Skin of body (tissue), 2 donors: ENCODE measurements around the gene NDUFS7. TPM values are rescaled to one million over a fixed set of nuclear protein-coding genes. Genes with fewer than 3 reads are reported as not detected.

ENCODE experiments used
- DNase-seq: peaks from one replicate; lab custom pipeline; 2025; lab: John Stamatoyannopoulos, UW
- total RNA-seq: library from RNA; depleted of rRNA; stranded (reverse); fragments of >200 nt; gene quantifications from one replicate; pipeline ENCODE4 v1.2.3, GENCODE V29; 2014

NDUFS7 gene
- total RNA-seq, 1 donor from 2014 or later = 27.3 TPM

DNA sequence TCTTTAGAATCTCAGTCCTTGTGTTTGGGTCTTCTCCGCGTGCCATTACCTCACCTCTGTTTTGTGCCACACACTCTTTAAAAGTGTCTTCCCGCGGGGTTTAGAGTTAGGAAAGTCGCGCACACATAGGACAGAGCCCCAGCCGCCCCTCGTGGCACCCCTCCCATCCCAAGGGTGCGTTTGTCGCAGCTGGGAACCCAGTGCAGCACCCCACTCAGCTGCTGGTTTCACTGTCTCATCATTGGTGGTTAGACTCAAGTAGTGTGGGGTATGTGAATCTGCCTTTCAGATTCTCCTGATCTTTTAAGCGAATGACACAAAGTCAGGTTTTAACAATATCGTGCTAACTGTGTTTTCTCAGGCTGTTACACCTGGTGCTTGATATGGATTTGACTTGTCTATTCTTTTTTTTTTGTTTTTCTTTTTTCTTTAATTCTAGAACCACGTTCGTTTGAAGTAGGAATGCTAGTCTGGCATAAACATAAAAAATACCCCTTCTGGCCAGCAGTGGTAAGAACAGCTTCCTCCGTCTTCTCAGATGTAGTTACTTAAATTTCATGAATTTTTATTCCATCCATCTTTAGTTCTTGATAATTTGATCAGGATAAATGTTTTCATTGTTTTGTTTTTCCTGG lies 19.5 kb upstream of the NDUFS7 start:
- DNase-seq = no peak

DNA sequence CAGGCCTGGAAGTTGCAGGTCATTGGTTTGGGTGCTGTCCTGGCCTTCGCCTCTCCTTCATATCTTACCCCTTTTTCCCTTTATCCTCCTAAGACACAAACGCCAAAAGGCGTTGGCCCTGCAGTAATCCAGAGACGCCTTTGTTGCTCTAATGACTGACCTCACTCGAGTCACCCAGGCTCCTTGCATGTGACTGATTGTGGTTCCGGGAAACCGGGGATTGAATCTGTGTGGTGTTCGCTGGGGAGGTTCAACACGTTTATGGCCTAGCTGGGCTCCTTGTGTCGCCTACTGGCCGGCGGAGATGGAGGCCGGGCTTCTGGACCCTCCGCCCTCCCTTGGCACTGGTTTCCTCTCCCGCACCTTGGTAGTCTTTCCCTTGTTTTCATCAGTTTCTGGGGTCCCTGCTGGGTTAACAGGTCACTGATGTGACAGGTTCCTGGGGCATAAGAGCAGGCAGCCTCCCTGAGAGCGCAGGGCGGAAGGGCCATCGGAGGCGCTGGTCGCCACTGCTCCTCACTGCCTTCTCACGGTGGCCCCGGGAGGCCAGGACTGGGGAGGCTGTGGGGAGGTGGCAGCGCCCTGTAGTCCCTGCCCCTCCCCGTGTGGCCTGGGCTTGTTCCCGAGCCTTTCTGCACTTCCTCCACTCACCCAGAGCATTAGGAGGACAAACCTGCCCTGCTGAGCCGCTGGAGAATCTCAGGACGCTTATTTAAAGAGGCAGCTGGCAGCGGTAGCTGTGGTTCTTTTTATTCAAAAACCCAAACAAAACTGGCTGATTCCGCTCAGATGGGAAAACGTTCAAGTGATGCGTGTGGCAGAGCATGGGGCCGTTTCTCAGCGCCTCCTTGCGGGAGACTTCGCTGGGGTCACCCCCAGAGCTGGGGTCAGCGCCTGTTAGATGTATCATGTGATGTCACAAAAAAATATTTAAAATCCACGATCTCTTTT lies 18.1 kb upstream of the NDUFS7 start:
- no peak for DNase-seq

DNA sequence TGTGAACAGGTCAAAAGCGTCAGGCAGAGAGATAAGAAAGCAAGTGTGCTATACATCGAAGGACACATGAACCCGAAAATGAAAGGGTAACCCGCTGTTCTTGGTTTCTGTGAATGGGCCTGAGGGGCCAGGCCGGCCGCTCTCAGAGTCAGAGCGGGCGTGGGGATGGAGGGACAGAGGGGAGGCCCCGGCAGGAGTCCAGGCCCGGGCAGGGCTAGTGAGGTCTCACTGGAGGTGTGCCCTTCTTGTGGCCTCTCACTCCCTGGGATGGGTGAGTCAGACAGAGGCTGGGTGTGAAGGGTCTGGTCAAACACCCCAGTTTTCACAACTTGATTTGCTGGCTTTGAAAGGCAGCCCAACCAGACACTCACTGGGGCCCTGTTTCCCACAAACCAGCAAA lies 17.4 kb upstream of the NDUFS7 start:
- no peak for DNase-seq

DNA sequence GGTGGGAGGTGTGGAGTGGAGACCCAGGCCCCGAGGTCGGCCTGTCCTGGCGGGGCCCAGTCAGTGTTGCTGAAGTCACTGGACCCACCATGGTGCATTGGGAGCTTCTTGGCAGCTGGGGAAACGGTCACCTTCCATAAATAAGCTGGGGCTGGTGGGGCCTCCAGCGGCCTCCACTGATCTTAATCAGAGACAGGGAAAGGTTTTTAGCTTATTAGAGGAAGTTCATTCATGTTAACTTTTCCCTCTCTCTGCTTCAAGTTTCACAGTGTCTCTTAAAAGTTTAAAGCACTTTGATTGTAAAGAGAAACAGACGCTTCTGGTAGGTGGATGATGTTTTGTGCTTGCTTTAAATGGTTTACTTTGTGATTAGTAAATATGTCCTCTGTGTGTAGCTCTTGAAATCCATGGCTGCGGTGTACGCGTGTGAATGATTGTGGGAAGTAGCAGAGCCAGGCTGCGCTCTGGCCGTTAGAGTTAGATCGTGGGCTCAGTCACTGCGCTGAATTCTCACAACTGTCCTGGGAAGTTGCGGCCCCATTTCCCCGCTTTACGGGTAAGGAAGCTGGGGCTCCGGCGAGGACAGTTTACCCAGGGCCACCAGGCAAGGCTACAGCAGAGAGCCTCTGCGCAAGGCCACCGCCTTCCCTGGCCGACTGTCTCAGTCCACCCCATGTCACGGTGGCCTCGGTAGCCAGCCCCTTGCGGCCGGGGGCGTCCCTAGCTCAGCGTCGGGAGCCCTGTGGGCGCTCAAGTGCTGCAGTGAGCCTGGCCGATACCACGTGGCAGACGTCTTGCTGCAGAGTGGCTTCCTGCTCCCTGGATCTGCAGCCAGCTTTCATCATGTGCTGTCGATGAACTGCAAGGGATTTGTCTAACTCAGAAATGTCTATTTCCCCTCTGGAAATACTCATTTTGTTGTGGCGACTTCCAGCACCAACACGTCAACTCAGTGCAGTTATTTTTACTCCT lies 16.5 kb upstream of the NDUFS7 start:
- DNase-seq = no peak

DNA sequence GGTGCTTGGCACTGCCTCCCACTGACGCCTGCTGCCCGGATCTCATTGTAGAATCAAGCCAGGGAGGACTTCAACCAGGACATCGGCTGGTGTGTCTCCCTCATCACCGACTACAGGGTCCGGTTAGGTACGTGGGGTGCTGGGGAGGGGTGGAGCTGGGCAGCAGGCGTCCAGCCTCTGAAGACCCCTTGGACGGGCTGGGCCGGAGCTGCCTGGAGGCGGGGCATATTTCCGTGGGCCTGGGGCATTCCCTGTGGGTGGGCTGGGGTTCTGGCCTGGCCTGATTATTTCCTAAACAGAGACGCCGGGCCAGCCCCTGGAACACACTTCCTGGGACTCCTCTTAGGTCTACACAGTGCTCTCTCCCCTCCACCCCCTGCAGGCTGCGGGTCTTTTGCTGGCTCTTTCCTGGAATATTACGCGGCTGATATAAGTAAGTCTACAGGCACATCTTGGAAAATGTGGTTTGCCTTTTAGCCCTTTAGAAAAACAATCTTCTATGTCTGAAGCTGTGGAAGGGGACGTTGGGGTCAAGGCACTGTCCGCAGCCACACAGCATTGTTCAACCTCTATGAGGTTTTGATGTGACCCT lies 14.4 kb upstream of the NDUFS7 start:
- no peak for DNase-seq

DNA sequence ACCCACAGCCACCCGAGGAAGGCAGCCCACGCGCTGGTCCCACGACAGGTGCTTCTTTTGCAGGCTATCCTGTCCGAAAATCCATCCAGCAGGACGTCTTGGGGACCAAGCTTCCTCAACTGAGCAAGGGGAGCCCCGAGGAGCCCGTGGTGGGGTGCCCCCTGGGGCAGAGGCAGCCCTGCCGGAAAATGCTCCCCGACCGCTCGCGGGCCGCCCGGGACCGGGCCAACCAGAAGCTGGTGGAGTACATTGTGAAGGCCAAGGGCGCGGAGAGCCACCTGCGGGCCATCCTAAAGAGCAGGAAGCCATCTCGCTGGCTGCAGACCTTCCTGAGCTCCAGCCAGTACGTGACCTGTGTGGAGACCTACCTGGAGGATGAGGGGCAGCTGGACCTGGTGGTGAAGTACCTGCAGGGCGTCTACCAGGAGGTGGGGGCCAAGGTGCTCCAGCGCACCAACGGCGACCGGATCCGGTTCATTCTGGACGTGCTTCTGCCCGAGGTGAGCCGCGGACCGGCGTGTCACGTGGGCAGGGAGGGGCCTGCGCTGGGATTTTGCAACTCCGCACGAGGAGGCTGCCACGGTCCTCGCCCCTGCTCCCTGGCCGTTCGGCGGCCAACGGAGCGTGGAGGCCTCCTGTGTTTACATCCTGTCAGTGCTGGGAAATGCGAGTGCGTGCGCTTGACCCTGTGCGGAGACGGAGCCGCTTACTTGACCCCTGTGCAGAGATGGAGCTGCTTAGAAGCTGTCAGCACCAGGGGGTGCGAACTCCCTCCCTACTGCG lies 12.9 kb upstream of the NDUFS7 start:
- no peak for DNase-seq

DNA sequence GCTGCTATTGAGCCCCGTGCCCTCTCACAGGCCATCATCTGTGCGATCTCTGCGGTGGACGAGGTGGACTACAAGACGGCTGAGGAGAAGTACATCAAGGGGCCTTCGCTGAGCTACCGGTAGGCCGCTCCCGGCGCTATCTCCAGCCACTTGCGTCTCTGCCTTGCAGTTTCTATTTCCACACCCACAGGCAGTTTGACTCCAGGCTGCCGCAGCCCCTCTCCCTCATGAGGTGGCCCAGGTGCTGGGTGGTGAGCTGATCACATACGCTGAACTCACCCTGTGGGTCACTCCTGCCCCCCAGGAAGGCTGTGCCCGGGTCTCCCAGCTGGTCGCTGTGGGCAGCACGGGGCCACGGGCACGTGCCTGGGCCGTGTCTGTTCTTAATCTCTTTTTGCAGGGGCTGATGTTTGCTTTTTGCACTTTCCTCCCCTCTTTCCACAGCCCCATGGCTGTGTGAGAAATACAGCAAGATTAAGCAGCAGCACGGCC lies 10.6 kb upstream of the NDUFS7 start:
- no peak for DNase-seq

DNA sequence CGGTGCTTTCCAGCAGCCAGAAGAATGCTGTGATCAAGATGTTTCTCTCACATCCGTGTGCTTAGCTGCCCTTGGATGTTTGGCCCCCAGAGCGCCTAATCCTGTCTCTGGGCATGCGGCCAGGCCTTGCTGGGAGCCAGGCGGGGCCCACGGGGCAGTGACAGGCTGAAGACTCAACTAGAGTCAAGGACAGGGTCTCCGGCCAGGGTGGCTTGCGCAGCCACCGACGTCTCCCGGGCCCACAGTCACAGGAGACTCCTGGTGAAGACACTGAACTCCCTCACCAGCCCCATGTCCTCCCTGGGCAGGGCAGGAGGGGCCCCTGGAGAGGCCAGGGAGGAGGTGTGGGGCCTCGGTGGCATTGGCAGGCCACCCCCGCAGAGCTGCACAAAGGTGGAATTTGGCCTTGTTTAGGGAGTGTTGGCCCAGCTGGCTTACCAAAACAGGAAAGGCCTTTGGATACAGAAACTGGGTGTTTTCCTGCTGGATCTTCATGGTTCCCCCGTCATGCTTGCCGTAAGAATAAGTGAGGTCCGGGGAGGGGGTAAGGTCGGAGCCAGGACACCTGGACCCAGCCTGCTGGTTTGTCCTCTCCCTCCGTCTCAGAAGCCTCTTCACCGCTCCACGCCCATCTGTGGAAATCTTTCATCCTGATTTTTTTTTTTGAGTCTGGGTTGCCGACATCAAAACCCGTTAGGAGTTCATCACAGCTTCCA lies 10.0 kb upstream of the NDUFS7 start:
- no peak for DNase-seq

DNA sequence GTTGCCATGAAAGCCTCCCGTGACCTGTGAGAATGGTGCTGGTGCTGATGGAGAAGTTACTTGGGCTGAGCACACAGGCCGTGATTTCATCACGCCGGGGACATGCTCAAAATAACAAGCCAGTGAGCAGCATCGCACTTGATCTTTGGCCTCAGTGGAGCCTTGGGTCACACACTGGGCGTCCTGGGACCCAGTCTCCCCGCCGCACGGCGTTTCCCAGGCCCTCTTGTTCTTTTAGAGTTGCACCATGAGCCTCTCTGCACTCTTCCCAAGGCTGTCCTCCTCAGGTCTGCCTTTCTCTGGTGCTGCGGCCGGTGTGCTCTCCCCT lies 9.5 kb upstream of the NDUFS7 start:
- DNase-seq = no peak

DNA sequence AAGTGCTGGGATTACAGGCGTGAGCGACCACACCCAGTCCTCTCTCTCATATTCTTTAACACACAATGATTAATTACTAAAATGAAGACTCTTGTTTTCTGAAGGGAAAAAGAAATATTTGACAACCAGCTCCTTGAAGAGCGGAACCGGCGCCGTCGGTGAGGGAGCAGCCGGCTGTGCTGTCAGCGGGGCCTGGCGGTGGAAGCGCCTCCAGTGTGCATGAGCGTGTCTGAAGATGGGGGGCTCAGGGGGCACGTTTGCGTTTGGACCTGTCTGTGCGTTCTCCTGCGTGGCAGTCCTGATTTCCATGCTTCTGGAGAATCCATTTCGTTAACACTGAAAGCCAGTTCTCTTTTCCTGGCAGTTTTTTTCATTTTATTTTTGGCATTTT lies 7.3 kb upstream of the NDUFS7 start:
- no peak for DNase-seq

DNA sequence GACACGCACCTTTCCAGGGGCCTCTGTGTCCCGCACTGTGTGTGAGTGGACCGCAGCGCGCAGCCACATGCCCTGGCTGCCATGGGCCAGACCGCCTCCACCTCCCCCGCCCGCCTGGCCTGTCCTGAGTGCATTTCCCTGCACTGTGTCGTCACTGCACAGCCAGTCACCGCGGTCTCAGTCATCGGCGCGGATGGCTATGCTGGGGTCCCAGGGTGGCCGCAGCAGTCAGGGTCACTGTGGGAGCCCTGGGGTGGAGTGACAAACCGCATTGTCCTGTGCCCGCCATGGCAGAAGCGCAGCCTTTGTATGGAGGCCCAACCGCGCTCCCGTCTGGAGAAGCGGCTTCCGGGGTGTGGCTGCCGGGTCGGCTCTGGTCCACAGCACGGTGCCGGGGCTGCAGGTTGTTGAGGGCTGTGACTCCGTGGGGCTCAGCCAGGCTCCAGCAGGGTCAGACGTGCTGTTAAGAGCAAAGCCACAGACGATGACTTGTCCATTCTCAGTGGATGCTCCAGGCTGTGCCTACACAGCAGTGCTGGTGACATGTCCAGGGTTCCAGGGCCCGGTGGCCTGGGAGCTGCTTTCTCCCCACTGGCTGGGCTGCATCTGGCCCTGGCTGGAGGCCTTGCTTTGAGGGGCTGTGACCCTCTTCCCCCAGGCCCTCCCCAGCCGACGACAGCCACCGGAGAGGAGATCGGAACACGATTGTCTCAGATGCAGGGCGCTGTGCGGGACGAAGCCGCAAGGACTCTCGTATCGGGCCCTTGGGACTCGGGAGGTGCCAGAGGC lies 6.3 kb upstream of the NDUFS7 start:
- DNase-seq = no peak

DNA sequence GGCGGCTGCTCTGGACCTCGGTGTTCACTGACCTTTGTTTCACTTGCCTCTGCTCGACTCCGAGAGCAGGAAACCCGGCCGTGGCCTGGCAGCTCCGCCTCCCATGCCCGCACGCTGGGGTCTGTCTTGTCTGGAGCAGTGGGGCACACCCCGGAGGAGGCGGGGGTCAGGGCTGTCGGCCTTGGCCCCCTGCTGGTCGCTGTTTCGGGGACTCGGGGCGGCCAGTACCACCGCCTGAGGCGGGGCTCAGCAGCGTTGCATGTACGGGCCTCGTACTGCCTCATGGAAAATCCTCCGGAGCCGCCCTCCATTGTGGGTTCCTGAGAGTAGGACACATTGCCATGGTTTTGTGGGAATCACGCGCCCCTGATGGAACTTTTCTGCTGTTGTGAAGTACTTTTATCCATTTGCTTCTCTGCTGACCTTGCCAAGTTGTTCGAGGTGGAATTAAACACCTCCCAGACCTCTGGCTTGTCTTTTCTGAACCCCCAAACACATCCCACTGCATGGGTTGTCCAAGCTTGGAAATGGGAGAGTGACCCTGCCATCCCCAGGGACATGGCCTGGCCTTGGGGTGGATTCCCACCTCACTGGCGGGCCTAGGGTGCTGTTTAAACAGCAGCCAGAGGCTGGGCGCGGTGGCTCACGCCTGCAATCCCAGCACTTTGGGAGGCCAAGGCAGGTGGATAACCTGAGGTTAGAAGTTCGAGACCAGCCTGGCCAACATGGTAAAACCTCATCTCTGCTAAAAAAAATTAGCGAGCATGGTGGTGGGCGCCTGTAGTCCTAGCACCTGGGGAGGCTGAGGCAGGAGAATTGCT lies 5.5 kb upstream of the NDUFS7 start:
- DNase-seq = no peak

DNA sequence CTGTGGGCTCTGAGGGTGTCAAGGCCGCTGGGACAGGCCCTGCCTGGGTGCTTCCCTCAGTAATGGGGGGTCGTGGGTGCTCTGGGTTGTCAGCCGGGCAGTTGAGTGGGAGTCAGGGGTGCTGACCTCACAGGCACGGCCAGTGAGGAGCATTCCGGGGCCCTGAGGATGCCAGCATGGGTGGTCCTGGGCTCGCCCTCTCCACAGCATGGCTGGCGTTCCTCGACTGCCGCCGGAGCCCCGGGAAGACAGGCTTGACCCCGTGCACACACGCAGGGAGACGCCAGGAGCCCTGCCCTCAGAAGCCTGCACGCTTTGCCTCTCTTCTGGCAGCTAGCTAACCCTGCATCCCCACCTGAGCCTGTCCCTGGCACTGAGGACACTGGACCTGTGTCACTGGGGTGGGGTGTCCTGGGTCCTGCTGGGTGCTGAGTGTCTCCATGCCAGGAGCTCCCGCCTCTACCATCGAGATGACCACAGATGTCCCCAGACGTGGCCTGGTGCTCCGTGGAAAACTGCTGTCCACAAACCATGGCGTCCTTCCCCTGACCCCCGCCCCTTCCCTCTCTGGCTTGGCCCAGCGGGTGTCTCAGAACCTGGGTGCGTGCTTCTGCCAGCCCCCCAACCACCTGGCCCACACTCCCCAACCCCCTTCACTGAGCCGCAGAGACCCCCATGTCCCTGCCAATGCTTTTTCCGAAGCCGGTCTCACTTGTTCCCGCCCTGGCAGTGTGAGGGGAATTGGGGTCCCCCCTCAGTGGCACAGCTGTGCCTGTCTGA lies 4.4 kb upstream of the NDUFS7 start:
- no peak for DNase-seq

DNA sequence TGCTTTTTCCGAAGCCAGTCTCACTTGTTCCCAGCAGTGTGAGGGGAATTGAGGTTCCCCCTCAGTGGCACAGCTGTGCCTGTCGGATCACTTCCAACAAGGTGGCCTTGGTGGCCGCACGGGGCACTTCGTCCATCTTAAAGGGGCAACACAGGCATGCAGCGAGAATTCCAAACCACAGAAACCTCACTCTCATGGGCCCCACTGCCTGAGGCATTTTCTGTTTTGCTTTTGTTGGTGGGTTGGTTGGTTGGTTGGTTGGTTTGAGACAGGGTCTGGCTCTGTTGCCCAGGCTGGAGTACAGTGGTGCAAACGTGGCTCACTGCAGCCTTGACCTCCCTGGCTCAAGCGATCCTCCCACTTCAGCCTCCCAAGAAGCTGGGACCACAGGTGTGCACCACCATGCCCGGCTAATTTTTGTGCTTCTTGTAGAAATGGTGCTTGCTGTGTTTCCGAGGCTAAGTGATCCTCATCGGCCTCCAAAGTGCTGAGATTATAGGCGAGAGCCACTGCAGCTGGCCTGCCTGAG lies 3.7 kb upstream of the NDUFS7 start:
- no peak for DNase-seq

DNA sequence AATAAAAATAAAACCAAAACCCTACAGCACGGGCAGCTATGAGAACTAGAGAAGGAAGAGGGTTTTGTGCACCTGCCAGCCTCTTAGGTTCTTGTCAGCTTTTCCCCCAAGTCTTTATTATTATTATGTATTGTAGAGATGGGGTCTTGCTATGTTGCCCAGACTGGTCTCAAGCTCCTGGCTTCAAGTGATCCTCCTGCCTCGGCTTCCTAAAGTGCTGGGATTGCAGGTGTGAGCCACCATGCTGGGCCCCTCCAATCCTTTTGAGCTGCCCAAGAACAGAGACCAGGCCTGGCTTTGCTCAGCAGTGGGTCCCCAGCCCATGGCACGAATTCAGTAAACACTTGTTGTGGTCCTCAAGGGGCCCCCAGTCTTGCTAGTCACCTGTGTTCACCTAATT lies 1.5 kb upstream of the NDUFS7 start:
- DNase-seq = no peak

DNA sequence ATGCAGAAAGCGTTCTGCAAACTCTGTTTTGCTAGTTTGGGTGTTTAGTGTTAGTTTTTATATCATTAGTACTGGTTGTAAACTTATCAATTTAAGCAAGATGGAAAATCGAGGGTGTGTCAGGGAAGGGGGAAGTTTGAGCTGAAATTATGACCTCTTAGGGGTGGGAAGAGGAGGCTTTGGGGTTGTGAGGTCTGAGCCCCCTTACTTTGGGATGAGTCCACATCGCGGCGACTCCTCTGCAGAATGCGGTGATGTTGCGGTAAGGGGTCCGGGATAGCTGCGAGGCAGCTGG lies 743 bp upstream of the NDUFS7 start:
- DNase-seq = no peak

DNA sequence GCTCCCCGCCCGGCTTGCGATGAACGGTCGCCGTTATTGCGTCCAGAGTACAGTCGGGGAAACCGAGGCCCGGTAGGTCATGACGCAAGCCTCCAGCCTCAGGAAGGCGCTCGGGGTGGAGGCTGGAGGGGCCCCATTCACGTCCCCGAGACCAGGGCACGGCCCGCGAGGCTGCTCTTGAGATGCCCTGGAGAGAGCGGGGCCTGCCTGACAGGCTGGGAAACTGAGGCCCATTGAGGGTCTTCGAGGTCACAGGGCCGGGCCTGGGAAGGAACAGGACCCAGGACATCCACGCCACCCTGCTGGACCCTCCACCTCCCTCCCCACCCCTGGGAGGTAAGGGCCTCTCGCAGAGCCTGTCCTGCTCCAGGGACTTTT lies 367 bp downstream of the NDUFS7 start:
- DNase-seq = no peak
